H1 (cell line): ENCODE data around the gene SAXO1. TPM values are rescaled to one million over a fixed set of nuclear protein-coding genes. Genes with fewer than 3 reads are reported as not detected.

ENCODE experiments used
- NANOG ChIP-seq: IDR thresholded peaks from 2 replicates; pipeline ENCODE4 v1.6.1; 2011; ENCODE audit warnings: low read length, low read depth, mild to moderate bottlenecking, inconsistent platforms; ENCODE audit not compliant: insufficient read depth, poor library complexity, severe bottlenecking
- RFX5 ChIP-seq: IDR thresholded peaks from 2 replicates; pipeline ENCODE4 v1.6.1; 2011; ENCODE audit warnings: low read depth, low read length, improper control_type of control experiment, borderline replicate concordance
- SP1 ChIP-seq: IDR thresholded peaks from 2 replicates; pipeline ENCODE4 v1.6.1; 2011; ENCODE audit warnings: low read depth, low read length
- polyA plus RNA-seq, 7 experiments: library from polyadenylated mRNA; depleted of rRNA in 3 of 7; stranded (reverse) in 5 of 7; unstranded in 2 of 7; fragments of >200 nt in 5 of 7; fragments of 200-250 nt in 2 of 7; gene quantifications; 1 replicate in 5 of 7; 2 replicates in 1 of 7; 4 replicates in 1 of 7; pipeline versions ENCODE4 v1.2.1 to v1.2.3, GENCODE V29; 2011 to 2013; ENCODE audit warnings: missing spikeins in 2 of 7, mixed read lengths in 2 of 7
- total RNA-seq: library from RNA; stranded (reverse); fragmentation: NEBNext Ultra II Directional; extraction: Animal tissue kit (Norgen Biotek cat#: 25700); gene quantifications from 2 replicates; pipeline ENCODE4 v1.2.1, GENCODE V29; 2021
- TF ChIP-seq, protein P1 (sequence below): IDR thresholded peaks from 2 replicates; pipeline ENCODE4 v1.6.1; 2012; ENCODE audit warnings: inconsistent platforms
- TF ChIP-seq, protein P2 (sequence below): IDR thresholded peaks from 2 replicates; pipeline ENCODE4 v1.6.1; 2012; ENCODE audit warnings: inconsistent platforms

The SAXO1 gene
- total and polyA plus RNA-seq, 2 of the 8 experiments (the other 6 are each of a cell fraction or from before 2014, with no cell fraction given), result 0.11 to 0.20 TPM

DNA sequence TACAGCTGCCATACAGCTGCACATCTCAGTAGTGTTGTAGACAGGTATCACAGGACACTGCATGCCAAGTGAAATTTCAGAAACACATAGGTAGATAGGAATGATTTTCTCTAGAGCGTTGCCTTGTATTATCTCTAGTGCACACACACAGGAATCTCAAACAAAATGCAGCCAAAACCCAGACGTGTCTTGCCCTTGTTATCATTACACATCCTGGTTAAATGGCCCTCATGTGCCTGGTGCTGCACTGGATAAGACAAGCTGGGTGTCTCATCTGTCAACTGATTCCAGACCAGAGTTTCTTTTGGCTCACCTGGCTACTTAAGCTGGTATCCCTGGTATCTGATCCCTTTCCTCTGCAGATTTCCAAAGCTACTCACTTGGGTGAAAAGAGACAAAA lies 59.7 kb downstream of the SAXO1 start (continued):
- TF ChIP-seq, protein P1, sequence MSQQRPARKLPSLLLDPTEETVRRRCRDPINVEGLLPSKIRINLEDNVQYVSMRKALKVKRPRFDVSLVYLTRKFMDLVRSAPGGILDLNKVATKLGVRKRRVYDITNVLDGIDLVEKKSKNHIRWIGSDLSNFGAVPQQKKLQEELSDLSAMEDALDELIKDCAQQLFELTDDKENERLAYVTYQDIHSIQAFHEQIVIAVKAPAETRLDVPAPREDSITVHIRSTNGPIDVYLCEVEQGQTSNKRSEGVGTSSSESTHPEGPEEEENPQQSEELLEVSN, result no peak
- TF ChIP-seq RFX5 (no peak), NANOG (no peak), SP1 (no peak)
- TF ChIP-seq, protein P2, sequence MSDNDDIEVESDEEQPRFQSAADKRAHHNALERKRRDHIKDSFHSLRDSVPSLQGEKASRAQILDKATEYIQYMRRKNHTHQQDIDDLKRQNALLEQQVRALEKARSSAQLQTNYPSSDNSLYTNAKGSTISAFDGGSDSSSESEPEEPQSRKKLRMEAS, result no peak
